HepG2 (cell line): Measurements from ENCODE around the gene XPO5. TPM values are rescaled to one million over a fixed set of nuclear protein-coding genes. Genes with fewer than 3 reads are reported as not detected.

ENCODE experiments used
- CC2D1A ChIP-seq: sonication (generic); formaldehyde crosslinking; IDR thresholded peaks from 2 replicates; pipeline ENCODE4 v1.8.1; 2023; ENCODE audit warnings: mild to moderate bottlenecking, missing genetic modification reagents
- FOXA1 ChIP-seq, 2 experiments: fragments of 450-650 bp in 1 of 2; sonication (generic) in 1 of 2; formaldehyde crosslinking in 1 of 2; IDR thresholded peaks; 2 replicates each; pipeline versions ENCODE4 v1.4.0 to v1.6.1; 2016 to 2020; ENCODE audit warnings: missing genetic modification reagents in 1 of 2
- GFI1 ChIP-seq: sonication (generic); formaldehyde crosslinking; IDR thresholded peaks from 2 replicates; pipeline ENCODE4 v1.5.0; 2020; ENCODE audit warnings: missing genetic modification reagents, mild to moderate bottlenecking, borderline replicate concordance
- HNF4G ChIP-seq, 2 experiments: sonication (generic) in 1 of 2; formaldehyde crosslinking in 1 of 2; IDR thresholded peaks; 2 replicates each; pipeline versions ENCODE4 v1.4.0 to v1.6.1; 2011 to 2020; ENCODE audit warnings: borderline replicate concordance in 2 of 2, low read depth in 2 of 2, mild to moderate bottlenecking in 2 of 2, low read length in 1 of 2, missing genetic modification reagents in 1 of 2, moderate library complexity in 1 of 2
- SKI ChIP-seq: fragments of 450-650 bp; IDR thresholded peaks from one replicate; pipeline ENCODE4 v1.6.1; 2018; ENCODE audit warnings: mild to moderate bottlenecking; ENCODE audit not compliant: partially characterized antibody
- TEAD3 ChIP-seq: optimal IDR thresholded peaks from 2 replicates; pipeline ENCODE3; 2016; ENCODE audit warnings: borderline replicate concordance
- XBP1 ChIP-seq: sonication (generic); formaldehyde crosslinking; IDR thresholded peaks from 2 replicates; pipeline ENCODE4 v1.5.0; 2020; ENCODE audit warnings: missing genetic modification reagents
- ZFP36L1 ChIP-seq: sonication (generic); formaldehyde crosslinking; IDR thresholded peaks from 2 replicates; pipeline ENCODE4 v1.8.0; 2022; ENCODE audit warnings: mild to moderate bottlenecking, missing genetic modification reagents, moderate library complexity
- ZFP41 ChIP-seq: sonication (generic); formaldehyde crosslinking; IDR thresholded peaks from 2 replicates; pipeline ENCODE4 v1.4.0; 2020; ENCODE audit warnings: mild to moderate bottlenecking, missing genetic modification reagents, borderline replicate concordance
- ZNF24 ChIP-seq: fragments of 450-650 bp; IDR thresholded peaks from 2 replicates; pipeline ENCODE4 v1.6.1; 2017; ENCODE audit warnings: antibody characterized with exemption, mild to moderate bottlenecking
- ZNF331 ChIP-seq: sonication (generic); formaldehyde crosslinking; IDR thresholded peaks from 2 replicates; pipeline ENCODE4 v1.4.0; 2020; ENCODE audit warnings: missing genetic modification reagents
- ZNF343 ChIP-seq: sonication (generic); formaldehyde crosslinking; IDR thresholded peaks from 2 replicates; pipeline ENCODE4 v1.4.0; 2020; ENCODE audit warnings: mild to moderate bottlenecking, missing genetic modification reagents
- ZNF569 ChIP-seq: sonication (generic); formaldehyde crosslinking; IDR thresholded peaks from 2 replicates; pipeline ENCODE4 v1.5.0; 2020; ENCODE audit warnings: mild to moderate bottlenecking, missing genetic modification reagents, moderate library complexity, borderline replicate concordance
- ZNF7 ChIP-seq: IDR thresholded peaks from 2 replicates; pipeline ENCODE4 v1.6.1; 2016; ENCODE audit warnings: missing biosample characterization, missing genetic modification reagents
- ZNF782 ChIP-seq: sonication (generic); formaldehyde crosslinking; IDR thresholded peaks from 2 replicates; pipeline ENCODE4 v1.4.0; 2020; ENCODE audit warnings: missing genetic modification reagents, mild to moderate bottlenecking, borderline replicate concordance
- polyA plus RNA-seq, 8 experiments: library from polyadenylated mRNA; depleted of rRNA in 3 of 8; stranded (reverse) in 7 of 8; unstranded in 1 of 8; fragments of >200 nt; fragmentation: Illumina TruSeq in 4 of 8; extraction: Trizol in 4 of 8; gene quantifications; 2 replicates each; pipeline versions ENCODE4 v1.2.1 to v1.2.3, GENCODE V29; 2011 to 2016; ENCODE audit warnings: low read depth in 4 of 8, missing spikeins in 1 of 8, mixed read lengths in 1 of 8; ENCODE audit not compliant: insufficient read depth in 1 of 8
- total RNA-seq, 5 experiments: library from RNA; depleted of rRNA; stranded (reverse); fragments of >200 nt; fragmentation: Illumina TruSeq; extraction: Trizol; gene quantifications; 2 replicates each; pipeline ENCODE4 v1.2.3, GENCODE V29; 2016; ENCODE audit warnings: low read depth in 1 of 5
- TF ChIP-seq, protein P1 (sequence below): sonication (generic); formaldehyde crosslinking; conservative IDR thresholded peaks from 2 replicates; pipeline ENCODE4 v1.4.0; 2020; ENCODE audit warnings: missing genetic modification reagents
- TF ChIP-seq, protein P2 (sequence below): sonication (generic); formaldehyde crosslinking; IDR thresholded peaks from 2 replicates; pipeline ENCODE4 v1.5.0; 2020; ENCODE audit warnings: mild to moderate bottlenecking, missing genetic modification reagents, borderline replicate concordance
- TF ChIP-seq, protein P3 (sequence below): IDR thresholded peaks from 2 replicates; pipeline ENCODE4 v1.6.1; 2018; ENCODE audit warnings: missing genetic modification reagents, mild to moderate bottlenecking, missing compliant biosample characterization
- TF ChIP-seq, protein P4 (sequence below): sonication (generic); formaldehyde crosslinking; IDR thresholded peaks from 2 replicates; pipeline ENCODE4 v1.5.0; 2020; ENCODE audit warnings: mild to moderate bottlenecking, missing genetic modification reagents
- TF ChIP-seq, protein P5 (sequence below): sonication (generic); formaldehyde crosslinking; IDR thresholded peaks from 2 replicates; pipeline ENCODE4 v1.5.1; 2020; ENCODE audit warnings: missing genetic modification reagents, mild to moderate bottlenecking, borderline replicate concordance

The XPO5 gene
- total and polyA plus RNA-seq, 2 of the 13 experiments (the other 11 are each of a cell fraction or from before 2014, with no cell fraction given): 52.2 to 68.0 TPM

DNA sequence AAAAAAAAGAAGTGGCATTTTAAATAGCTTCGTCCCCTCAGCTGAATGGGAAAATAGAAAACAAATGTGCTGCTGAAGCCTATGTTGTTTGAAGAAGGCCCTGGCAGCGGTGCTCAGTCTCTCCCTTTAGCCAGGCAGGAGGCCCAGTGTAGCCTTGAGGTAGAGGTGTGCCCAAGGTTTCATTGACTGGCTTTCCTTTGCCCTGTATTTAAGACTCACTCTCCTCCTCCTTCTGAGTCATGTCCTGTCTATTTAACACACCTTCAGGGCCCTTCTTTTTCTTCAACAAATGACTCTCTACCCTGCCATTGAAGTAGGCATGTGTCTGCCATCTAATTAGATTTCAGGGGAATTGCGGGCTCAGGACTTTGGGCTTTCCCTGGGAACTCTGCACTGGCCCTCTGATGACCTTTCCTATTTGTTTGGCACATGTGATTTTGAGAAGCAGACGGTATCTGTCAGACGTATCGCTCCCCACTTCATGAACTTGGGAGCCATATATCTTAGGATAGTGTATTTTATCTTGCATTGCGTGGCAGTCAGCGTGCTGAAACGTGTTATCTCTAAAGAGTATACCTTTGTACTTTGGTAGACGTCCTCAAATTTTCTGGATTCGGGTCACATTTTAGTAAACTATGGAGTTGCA lies 94.1 kb downstream of the XPO5 start (continued):
- peak; percentile 60; the same call in 1 of the 2 replicates for TF ChIP-seq HNF4G (IDR thresholded peaks at IDR 0.05; ENCODE audit: borderline replicate concordance, low read depth, low read length)
- no peak for TF ChIP-seq HNF4G (CRISPR knock-in tag; IDR thresholded peaks at IDR 0.05; ENCODE audit: borderline replicate concordance, low read depth)
- TF ChIP-seq CC2D1A (CRISPR knock-in tag): no peak
- TF ChIP-seq FOXA1 (IDR thresholded peaks at IDR 0.05): no peak
- TF ChIP-seq FOXA1 (CRISPR knock-in tag; IDR thresholded peaks at IDR 0.05): no peak
- TF ChIP-seq, protein P1, sequence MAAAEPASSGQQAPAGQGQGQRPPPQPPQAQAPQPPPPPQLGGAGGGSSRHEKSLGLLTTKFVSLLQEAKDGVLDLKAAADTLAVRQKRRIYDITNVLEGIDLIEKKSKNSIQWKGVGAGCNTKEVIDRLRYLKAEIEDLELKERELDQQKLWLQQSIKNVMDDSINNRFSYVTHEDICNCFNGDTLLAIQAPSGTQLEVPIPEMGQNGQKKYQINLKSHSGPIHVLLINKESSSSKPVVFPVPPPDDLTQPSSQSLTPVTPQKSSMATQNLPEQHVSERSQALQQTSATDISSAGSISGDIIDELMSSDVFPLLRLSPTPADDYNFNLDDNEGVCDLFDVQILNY (CRISPR knock-in tag): no peak
- no peak for TF ChIP-seq ZNF569 (CRISPR knock-in tag)
- no peak for TF ChIP-seq ZNF7 (CRISPR knock-in tag)
- no peak for TF ChIP-seq ZNF782 (CRISPR knock-in tag)
- TF ChIP-seq TEAD3: peak; percentile 15
- TF ChIP-seq GFI1 (CRISPR knock-in tag): no peak
- TF ChIP-seq ZNF331 (CRISPR knock-in tag): no peak
- TF ChIP-seq, protein P2, sequence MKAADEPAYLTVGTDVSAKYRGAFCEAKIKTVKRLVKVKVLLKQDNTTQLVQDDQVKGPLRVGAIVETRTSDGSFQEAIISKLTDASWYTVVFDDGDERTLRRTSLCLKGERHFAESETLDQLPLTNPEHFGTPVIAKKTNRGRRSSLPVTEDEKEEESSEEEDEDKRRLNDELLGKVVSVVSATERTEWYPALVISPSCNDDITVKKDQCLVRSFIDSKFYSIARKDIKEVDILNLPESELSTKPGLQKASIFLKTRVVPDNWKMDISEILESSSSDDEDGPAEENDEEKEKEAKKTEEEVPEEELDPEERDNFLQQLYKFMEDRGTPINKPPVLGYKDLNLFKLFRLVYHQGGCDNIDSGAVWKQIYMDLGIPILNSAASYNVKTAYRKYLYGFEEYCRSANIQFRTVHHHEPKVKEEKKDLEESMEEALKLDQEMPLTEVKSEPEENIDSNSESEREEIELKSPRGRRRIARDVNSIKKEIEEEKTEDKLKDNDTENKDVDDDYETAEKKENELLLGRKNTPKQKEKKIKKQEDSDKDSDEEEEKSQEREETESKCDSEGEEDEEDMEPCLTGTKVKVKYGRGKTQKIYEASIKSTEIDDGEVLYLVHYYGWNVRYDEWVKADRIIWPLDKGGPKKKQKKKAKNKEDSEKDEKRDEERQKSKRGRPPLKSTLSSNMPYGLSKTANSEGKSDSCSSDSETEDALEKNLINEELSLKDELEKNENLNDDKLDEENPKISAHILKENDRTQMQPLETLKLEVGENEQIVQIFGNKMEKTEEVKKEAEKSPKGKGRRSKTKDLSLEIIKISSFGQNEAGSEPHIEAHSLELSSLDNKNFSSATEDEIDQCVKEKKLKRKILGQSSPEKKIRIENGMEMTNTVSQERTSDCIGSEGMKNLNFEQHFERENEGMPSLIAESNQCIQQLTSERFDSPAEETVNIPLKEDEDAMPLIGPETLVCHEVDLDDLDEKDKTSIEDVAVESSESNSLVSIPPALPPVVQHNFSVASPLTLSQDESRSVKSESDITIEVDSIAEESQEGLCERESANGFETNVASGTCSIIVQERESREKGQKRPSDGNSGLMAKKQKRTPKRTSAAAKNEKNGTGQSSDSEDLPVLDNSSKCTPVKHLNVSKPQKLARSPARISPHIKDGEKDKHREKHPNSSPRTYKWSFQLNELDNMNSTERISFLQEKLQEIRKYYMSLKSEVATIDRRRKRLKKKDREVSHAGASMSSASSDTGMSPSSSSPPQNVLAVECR: no peak; the same call in 1 of the 2 replicates
- TF ChIP-seq XBP1 (CRISPR knock-in tag): no peak
- TF ChIP-seq ZNF343: no peak
- no peak for TF ChIP-seq ZNF24
- TF ChIP-seq ZFP36L1: no peak
- TF ChIP-seq, protein P3, sequence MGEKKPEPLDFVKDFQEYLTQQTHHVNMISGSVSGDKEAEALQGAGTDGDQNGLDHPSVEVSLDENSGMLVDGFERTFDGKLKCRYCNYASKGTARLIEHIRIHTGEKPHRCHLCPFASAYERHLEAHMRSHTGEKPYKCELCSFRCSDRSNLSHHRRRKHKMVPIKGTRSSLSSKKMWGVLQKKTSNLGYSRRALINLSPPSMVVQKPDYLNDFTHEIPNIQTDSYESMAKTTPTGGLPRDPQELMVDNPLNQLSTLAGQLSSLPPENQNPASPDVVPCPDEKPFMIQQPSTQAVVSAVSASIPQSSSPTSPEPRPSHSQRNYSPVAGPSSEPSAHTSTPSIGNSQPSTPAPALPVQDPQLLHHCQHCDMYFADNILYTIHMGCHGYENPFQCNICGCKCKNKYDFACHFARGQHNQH (CRISPR knock-in tag): no peak
- TF ChIP-seq ZFP41 (CRISPR knock-in tag): no peak
- peak; percentile 27 for TF ChIP-seq SKI
- TF ChIP-seq, protein P4, sequence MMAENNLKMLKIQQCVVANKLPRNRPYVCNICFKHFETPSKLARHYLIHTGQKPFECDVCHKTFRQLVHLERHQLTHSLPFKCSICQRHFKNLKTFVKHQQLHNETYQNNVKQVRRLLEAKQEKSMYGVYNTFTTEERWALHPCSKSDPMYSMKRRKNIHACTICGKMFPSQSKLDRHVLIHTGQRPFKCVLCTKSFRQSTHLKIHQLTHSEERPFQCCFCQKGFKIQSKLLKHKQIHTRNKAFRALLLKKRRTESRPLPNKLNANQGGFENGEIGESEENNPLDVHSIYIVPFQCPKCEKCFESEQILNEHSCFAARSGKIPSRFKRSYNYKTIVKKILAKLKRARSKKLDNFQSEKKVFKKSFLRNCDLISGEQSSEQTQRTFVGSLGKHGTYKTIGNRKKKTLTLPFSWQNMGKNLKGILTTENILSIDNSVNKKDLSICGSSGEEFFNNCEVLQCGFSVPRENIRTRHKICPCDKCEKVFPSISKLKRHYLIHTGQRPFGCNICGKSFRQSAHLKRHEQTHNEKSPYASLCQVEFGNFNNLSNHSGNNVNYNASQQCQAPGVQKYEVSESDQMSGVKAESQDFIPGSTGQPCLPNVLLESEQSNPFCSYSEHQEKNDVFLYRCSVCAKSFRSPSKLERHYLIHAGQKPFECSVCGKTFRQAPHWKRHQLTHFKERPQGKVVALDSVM (CRISPR knock-in tag): no peak
- TF ChIP-seq, protein P5, sequence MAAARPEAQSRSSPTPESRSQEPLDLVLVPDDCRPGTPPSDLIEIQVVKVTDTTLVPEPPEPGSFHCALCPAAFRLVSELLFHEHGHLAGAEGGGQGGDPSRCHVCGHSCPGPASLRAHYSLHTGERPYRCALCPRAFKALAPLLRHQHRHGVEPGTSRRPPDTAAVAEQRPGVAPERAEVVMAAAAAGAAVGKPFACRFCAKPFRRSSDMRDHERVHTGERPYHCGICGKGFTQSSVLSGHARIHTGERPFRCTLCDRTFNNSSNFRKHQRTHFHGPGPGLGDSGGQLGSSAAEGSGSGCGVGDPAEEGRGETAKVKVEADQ (CRISPR knock-in tag): no peak
